HFF-Myc (cell line): Measurements from ENCODE around the gene NLRP8.
"Not testable (repeated sequence)": the region's sequence is repeated elsewhere in the genome, so short reads cannot be mapped to it uniquely, and the experiment has no call there.

Experiments used
- DNase-seq: peaks from one replicate; pipeline ENCODE4 v3.0.0-alpha.2; 2011; ENCODE audit warnings: low read depth; ENCODE audit errors: extremely low read depth
- H3K4me3 ChIP-seq: replicated peaks from 2 replicates; pipeline ENCODE4 v1.5.1; 2011; ENCODE audit warnings: low read depth, mild to moderate bottlenecking, control low read depth, low read length
- TF ChIP-seq, protein P1 (sequence below): IDR thresholded peaks from 2 replicates; pipeline ENCODE4 v1.5.1; 2012; ENCODE audit warnings: mild to moderate bottlenecking, low read depth, low read length, control low read depth; ENCODE audit errors: missing control alignments

The NLRP8 gene

DNA sequence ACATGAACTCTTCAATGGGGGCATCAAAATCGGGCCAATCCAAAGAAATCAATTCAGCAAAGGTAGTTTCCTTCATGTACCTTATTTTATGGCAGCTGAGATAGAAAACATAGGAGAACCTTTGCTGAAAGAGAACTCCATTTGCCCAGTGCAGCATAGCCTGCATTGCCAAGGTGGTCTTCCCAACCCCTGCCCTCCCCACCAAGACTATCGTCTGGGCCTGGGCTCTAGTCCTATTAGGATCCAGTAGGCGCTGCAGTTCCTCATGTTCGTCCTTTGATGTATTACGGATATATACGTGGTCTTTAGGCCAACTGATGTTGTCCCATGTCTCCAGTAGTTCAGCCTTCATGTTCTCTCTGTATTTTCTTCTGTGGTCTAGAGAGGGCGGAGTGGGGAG is 34.7 kb upstream of the NLRP8 start:
- H3K4me3 ChIP-seq: no peak overlapping the region
- no peak for DNase-seq
- TF ChIP-seq, protein P1, sequence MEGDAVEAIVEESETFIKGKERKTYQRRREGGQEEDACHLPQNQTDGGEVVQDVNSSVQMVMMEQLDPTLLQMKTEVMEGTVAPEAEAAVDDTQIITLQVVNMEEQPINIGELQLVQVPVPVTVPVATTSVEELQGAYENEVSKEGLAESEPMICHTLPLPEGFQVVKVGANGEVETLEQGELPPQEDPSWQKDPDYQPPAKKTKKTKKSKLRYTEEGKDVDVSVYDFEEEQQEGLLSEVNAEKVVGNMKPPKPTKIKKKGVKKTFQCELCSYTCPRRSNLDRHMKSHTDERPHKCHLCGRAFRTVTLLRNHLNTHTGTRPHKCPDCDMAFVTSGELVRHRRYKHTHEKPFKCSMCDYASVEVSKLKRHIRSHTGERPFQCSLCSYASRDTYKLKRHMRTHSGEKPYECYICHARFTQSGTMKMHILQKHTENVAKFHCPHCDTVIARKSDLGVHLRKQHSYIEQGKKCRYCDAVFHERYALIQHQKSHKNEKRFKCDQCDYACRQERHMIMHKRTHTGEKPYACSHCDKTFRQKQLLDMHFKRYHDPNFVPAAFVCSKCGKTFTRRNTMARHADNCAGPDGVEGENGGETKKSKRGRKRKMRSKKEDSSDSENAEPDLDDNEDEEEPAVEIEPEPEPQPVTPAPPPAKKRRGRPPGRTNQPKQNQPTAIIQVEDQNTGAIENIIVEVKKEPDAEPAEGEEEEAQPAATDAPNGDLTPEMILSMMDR: no peak

DNA sequence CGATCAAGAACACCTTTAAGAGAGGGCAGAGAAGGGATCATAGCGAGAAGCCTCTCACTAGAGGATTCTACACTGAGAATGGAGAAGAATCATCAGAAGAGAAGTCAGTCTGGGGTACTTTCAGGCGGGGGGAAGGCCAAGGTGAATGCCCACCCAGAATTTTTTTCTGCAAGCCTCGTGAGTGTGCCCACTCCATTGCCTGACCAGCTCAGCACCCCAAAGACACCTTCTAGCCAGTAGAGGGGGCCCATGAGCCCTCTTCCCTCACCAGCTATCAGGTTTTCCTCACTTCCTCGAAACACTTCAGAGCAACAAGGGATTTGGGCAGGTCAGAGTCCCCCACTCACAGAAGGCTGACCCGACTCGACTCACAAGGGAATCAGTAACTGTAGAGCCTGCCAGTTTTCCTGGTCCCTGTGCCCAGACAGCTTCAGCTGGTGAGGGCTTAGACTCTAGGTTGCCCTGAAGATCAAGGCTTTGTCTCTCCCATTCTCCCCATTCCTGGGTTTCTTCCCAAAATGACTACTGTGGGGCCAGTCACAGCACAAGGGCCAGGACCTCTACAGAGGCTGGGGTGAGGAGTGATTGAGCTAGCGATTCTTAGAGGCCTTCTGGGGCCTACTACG is 33.9 kb upstream of the NLRP8 start:
- TF ChIP-seq, protein P1: no peak
- H3K4me3 ChIP-seq: no peak overlapping the region
- DNase-seq: no peak

DNA sequence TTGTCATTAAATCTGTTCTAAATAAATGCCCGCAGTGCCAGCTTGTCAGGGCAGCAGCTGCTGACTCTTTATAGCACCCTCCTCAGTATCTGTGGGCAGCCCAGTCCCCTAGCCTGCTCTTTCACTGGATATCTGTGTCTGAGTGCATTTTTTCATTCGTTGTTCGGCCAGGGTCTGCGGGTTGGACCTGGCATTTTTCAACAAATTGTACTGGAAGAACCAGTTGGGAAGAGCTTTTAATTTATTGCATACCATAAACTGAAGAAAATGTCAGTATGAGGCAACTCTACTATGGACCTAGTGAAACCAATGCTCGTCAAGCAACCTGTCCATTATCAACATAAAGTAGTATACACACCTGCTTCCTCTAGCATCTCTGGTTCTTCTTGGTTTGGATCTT is 24.1 kb upstream of the NLRP8 start:
- DNase-seq: no peak
- TF ChIP-seq, protein P1: no peak
- H3K4me3 ChIP-seq: no peak overlapping the region

- TF ChIP-seq, protein P1: no peak
- DNase-seq: no peak
- no peak overlapping the region for H3K4me3 ChIP-seq
Observed at GRCh38 chr19:55927991-55928390, 19.6 kb upstream of the NLRP8 start.

DNA sequence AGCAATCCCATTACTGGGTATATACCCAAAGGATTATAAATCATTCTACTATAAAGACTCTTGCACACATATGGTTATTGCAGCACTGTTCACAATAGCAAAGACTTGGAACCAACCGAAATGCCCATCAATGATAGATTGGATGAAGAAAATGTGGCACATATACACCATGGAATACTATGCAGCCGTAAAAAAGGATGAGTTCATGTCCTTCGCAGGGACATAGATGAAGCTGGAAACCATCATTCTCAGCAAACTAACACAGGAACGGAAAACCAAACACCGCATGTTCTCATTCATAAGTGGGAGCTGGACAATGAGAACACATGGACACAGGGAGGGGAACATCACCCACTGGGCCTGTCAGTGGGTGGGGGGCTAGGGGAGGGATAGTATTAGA is 18.4 kb upstream of the NLRP8 start:
- not testable (repeated sequence) for DNase-seq, H3K4me3 ChIP-seq

DNA sequence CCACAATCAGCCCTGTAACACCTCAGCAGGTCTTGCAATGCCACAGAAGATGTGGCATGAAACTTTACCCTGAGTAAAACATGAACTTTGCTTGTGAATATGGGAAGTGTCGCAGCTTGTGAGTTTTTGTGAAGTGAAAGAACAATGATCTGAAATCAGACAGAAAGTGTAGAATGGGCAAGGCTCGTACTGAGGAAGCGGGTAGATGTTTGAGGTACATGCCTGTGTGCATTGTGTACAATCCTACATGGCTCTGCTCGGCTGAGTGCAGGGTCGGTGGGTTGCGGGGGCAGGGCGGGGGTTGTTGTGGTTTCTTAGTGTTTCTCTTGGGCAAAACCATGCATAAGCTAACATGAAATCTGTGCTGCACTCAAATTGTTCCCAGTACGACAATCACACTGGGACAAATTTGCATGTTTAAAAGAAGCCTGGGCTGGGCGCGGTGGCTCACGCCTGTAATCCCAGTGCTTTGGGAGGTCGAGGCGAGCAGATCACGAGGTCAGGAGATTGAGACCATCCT is 16.6 kb upstream of the NLRP8 start:
- no peak overlapping the region for H3K4me3 ChIP-seq
- no peak for DNase-seq
- TF ChIP-seq, protein P1: no peak

DNA sequence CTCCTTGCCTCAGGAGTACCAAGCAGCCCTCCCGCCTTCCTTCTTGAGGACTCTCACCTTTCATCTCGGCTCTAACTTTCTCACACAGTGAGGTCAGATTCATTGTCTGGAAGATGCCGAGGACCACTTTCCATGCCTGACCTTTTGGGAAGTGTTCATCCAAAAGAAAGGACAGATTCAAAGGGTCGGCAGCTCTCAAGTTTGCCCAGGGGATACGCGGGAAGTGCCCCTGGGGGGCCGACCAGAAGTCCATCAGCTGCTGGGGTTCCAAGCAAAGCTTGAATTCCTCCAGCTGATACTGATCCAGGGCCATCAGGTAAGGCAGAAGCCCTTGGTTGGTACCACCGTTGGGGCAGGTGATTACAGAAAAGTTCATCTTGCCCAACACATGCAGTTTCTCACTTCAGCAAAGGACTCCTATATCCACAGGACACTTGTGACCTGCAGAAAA is 15.7 kb upstream of the NLRP8 start, which contains the start of gene NLRP13:
Gene NLRP13, minus strand, starts transcription at position 401 of the 451 bp plus-strand sequence. Its CDS starts 25 bp downstream, at position 376.
- no peak for DNase-seq
- TF ChIP-seq, protein P1: no peak
- no peak within 1 kb of the TSS for H3K4me3 ChIP-seq
